OCI-LY3 (cell line): Measurements from ENCODE around the gene SPACA4.

ENCODE experiments used
- EZH2phosphoT487 ChIP-seq: fragments of 200-600 bp; shearing (Covaris generic); IDR thresholded peaks from 2 replicates; pipeline ENCODE4 v1.6.1; 2018; ENCODE audit warnings: antibody characterized with exemption, mixed run types, low read depth
- TF ChIP-seq, protein P1 (sequence below): fragments of 200-600, 300-600 bp; sonication (generic); IDR thresholded peaks from 2 replicates; pipeline ENCODE4 v1.5.1; 2014; ENCODE audit warnings: antibody characterized with exemption, low read length, low read depth

DNA sequence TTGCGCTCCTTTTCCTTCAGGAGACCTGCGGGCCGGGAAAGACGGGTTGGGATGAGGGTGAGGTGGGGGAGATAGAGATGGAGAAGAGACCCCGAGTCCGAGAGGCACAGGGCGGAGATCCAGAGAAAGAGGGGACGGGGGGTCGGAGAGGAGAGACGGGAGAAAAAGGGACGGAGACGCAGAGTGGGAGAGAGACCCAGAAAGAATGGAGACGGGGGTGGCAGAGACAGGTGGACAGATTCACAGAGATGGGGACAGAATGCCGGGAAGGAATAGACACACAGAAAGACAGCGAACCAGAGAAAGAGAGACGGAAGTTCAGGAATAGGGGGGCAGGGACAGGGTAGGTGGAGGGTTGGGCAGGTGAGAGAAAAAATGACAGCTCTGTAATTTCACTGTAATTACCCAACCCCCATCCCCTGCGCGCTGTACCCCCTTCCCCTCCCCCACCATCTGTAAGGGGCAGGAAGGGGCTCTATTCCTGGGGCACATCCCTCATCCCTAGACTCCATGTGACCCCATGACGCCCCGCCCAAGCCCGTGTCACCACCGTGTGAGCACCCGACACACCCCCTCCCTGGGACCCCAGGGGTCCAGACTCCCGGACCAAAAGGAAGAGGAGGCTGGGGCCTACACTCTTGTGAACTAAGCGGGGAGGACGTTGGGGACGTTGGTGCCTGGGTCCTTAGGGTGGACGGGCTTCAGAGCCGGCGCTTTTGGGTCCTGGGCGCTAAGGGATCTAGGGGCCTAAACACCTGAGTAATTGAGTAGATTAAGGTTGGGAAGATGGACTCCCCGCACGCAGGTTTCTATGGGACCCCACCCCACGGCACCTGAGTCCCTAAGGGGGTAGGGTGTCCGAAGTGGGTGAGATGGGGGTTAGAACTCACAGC lies 29.7 kb downstream of the SPACA4 start:
- TF ChIP-seq, protein P1, sequence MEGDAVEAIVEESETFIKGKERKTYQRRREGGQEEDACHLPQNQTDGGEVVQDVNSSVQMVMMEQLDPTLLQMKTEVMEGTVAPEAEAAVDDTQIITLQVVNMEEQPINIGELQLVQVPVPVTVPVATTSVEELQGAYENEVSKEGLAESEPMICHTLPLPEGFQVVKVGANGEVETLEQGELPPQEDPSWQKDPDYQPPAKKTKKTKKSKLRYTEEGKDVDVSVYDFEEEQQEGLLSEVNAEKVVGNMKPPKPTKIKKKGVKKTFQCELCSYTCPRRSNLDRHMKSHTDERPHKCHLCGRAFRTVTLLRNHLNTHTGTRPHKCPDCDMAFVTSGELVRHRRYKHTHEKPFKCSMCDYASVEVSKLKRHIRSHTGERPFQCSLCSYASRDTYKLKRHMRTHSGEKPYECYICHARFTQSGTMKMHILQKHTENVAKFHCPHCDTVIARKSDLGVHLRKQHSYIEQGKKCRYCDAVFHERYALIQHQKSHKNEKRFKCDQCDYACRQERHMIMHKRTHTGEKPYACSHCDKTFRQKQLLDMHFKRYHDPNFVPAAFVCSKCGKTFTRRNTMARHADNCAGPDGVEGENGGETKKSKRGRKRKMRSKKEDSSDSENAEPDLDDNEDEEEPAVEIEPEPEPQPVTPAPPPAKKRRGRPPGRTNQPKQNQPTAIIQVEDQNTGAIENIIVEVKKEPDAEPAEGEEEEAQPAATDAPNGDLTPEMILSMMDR = no peak
- TF ChIP-seq EZH2phosphoT487 = no peak
